Activated T-helper 1 cell treated with anti-CD3 and anti-CD28 coated beads, Interleukin-12 subunit alpha, Interleukin-12 subunit beta, Interleukin-2, Interleukin-4 antibody, amounts not matched to agents 30 ng/mL and 10 ng/mL and 1 ng/mL, durations not matched to agents 14 hours and 24 hours and 36 hours (primary cell): ENCODE results near the gene ZDHHC8. TPM values are rescaled to one million over a fixed set of nuclear protein-coding genes. Genes with fewer than 3 reads are reported as not detected.

Source experiments
- DNase-seq: peaks from one replicate; pipeline ENCODE4 v3.0.0; 2021; ENCODE audit warnings: low spot score
- H3K27ac Mint-ChIP-seq: one replicate; pipeline ENCODE4 v1.8.0; 2021; ENCODE audit warnings: mild to moderate bottlenecking, mixed read lengths
- H3K27me3 Mint-ChIP-seq: one replicate; pipeline ENCODE4 v1.8.0; 2022; ENCODE audit warnings: mild to moderate bottlenecking, moderate library complexity, mixed read lengths; ENCODE audit not compliant: insufficient read depth
- H3K36me3 Mint-ChIP-seq: one replicate; pipeline ENCODE4 v1.8.0; 2021; ENCODE audit warnings: low read depth, mixed read lengths
- H3K4me1 Mint-ChIP-seq: one replicate; pipeline ENCODE4 v1.8.0; 2021; ENCODE audit warnings: low read depth, mixed read lengths
- H3K4me3 Mint-ChIP-seq: one replicate; pipeline ENCODE4 v1.8.0; 2021; ENCODE audit warnings: mild to moderate bottlenecking, moderate library complexity, mixed read lengths
- H3K9me3 Mint-ChIP-seq: one replicate; pipeline ENCODE4 v1.8.0; 2021; ENCODE audit warnings: mixed read lengths
- intact Hi-C: fragments of 100-400 bp; cut with micrococcal nuclease; formaldehyde crosslinking; loops from one replicate; pipeline ENCODE4 v1.15.1; 2024
- total RNA-seq: library from RNA; stranded (reverse); gene quantifications from 2 replicates; pipeline ENCODE4 v1.2.3, GENCODE V29; 2022

The ZDHHC8 gene
- 83.9 and 92.3 TPM in 2 replicates for total RNA-seq

GRCh38 chr22:20131597-20131858, at the start of gene ZDHHC8:
ZDHHC8 (plus strand) TSS chr22:20131804; CDS start chr22:20131948, 144 bp downstream.
- H3K4me3 Mint-ChIP-seq: peak within 1 kb of the TSS; percentile 78
- H3K36me3 Mint-ChIP-seq: peaks cover 11% of the 10 kb centered on the region
- peaks cover 10% of the 10 kb centered on the region for H3K4me1 Mint-ChIP-seq
- no peaks in the 10 kb centered on the region for H3K27me3 Mint-ChIP-seq
- intact Hi-C loops: loop anchor here (1.0 to 2.0 kb wide), 2 partner anchors 14 to 111 kb away; partner anchors contain the start of genes TANGO2 and TRMT2A
- H3K9me3 Mint-ChIP-seq: no peaks in the 10 kb centered on the region
- DNase-seq: no peak
- H3K27ac Mint-ChIP-seq: peak within 1 kb of the TSS; percentile 61

- peaks cover 40% of the 10 kb centered on the region for H3K4me1 Mint-ChIP-seq
- H3K36me3 Mint-ChIP-seq: peaks cover 25% of the 10 kb centered on the region
- DNase-seq: no peak
- H3K4me3 Mint-ChIP-seq: peak overlapping the region; percentile 53
- intact Hi-C loops: no loop called here
- H3K27ac Mint-ChIP-seq: peak overlapping the region; percentile 55
- H3K27me3 Mint-ChIP-seq: no peaks in the 10 kb centered on the region
- no peaks in the 10 kb centered on the region for H3K9me3 Mint-ChIP-seq
Observed at GRCh38 chr22:20083157-20083890, 48.3 kb upstream of the ZDHHC8 start.

- Mint-ChIP-seq H3K36me3 (peaks cover 25% of the 10 kb centered on the region), H3K4me3 (peak overlapping the region; percentile 53), H3K27me3 (no peaks in the 10 kb centered on the region), H3K9me3 (no peaks in the 10 kb centered on the region), H3K4me1 (peaks cover 44% of the 10 kb centered on the region), H3K27ac (peak overlapping the region; percentile 55)
- intact Hi-C loops: no loop called here
- DNase-seq: no peak
Observed at GRCh38 chr22:20083891-20084546, 47.6 kb upstream of the ZDHHC8 start.

GRCh38 chr22:20084547-20085413, 46.8 kb upstream of the ZDHHC8 start:
- no peaks in the 10 kb centered on the region for H3K9me3 Mint-ChIP-seq
- H3K36me3 Mint-ChIP-seq: peaks cover 30% of the 10 kb centered on the region
- H3K4me3 Mint-ChIP-seq: no peak overlapping the region
- no peak overlapping the region for H3K27ac Mint-ChIP-seq
- peaks cover 46% of the 10 kb centered on the region for H3K4me1 Mint-ChIP-seq
- no peak for DNase-seq
- intact Hi-C loops: no loop called here
- no peaks in the 10 kb centered on the region for H3K27me3 Mint-ChIP-seq

GRCh38 chr22:20085651-20086050, 46.0 kb upstream of the ZDHHC8 start:
- no peaks in the 10 kb centered on the region for H3K27me3 Mint-ChIP-seq
- no peak overlapping the region for H3K4me3 Mint-ChIP-seq
- no peak for DNase-seq
- H3K4me1 Mint-ChIP-seq: peaks cover 47% of the 10 kb centered on the region
- no peak overlapping the region for H3K27ac Mint-ChIP-seq
- intact Hi-C loops: no loop called here
- H3K9me3 Mint-ChIP-seq: no peaks in the 10 kb centered on the region
- H3K36me3 Mint-ChIP-seq: peaks cover 35% of the 10 kb centered on the region

- Mint-ChIP-seq H3K36me3 (peaks cover 39% of the 10 kb centered on the region), H3K27me3 (no peaks in the 10 kb centered on the region), H3K9me3 (no peaks in the 10 kb centered on the region), H3K4me3 (no peak overlapping the region), H3K27ac (no peak overlapping the region), H3K4me1 (peaks cover 45% of the 10 kb centered on the region)
- no peak for DNase-seq
- intact Hi-C loops: no loop called here
Observed at GRCh38 chr22:20086101-20086599, 45.5 kb upstream of the ZDHHC8 start.

GRCh38 chr22:20086763-20087162, 44.8 kb upstream of the ZDHHC8 start:
- Mint-ChIP-seq H3K36me3 (peaks cover 38% of the 10 kb centered on the region), H3K4me1 (peaks cover 39% of the 10 kb centered on the region), H3K9me3 (no peaks in the 10 kb centered on the region), H3K4me3 (no peak overlapping the region), H3K27ac (no peak overlapping the region), H3K27me3 (no peaks in the 10 kb centered on the region)
- DNase-seq: no peak
- intact Hi-C loops: no loop called here

- intact Hi-C loops: no loop called here
- Mint-ChIP-seq H3K27me3 (no peaks in the 10 kb centered on the region), H3K36me3 (peaks cover 41% of the 10 kb centered on the region), H3K4me1 (peaks cover 34% of the 10 kb centered on the region), H3K4me3 (no peak overlapping the region), H3K27ac (no peak overlapping the region), H3K9me3 (no peaks in the 10 kb centered on the region)
- no peak for DNase-seq
Observed at GRCh38 chr22:20087319-20088262, 44.0 kb upstream of the ZDHHC8 start.

GRCh38 chr22:20088263-20088648, 43.3 kb upstream of the ZDHHC8 start:
- Mint-ChIP-seq H3K9me3 (no peaks in the 10 kb centered on the region), H3K36me3 (peaks cover 45% of the 10 kb centered on the region), H3K4me3 (no peak overlapping the region), H3K27me3 (no peaks in the 10 kb centered on the region), H3K4me1 (peaks cover 27% of the 10 kb centered on the region), H3K27ac (no peak overlapping the region)
- intact Hi-C loops: no loop called here
- DNase-seq: no peak

GRCh38 chr22:20089226-20089976, 42.2 kb upstream of the ZDHHC8 start:
- H3K4me1 Mint-ChIP-seq: peaks cover 21% of the 10 kb centered on the region

GRCh38 chr22:20089977-20090729, 41.5 kb upstream of the ZDHHC8 start:
- Mint-ChIP-seq H3K36me3 (peaks cover 54% of the 10 kb centered on the region), H3K27me3 (no peaks in the 10 kb centered on the region), H3K4me3 (no peak overlapping the region), H3K9me3 (no peaks in the 10 kb centered on the region), H3K4me1 (peaks cover 24% of the 10 kb centered on the region), H3K27ac (no peak overlapping the region)
- DNase-seq: no peak
- intact Hi-C loops: no loop called here

More at GRCh38 chr22:20089226-20089976, 42.2 kb upstream of the ZDHHC8 start:
- H3K27ac Mint-ChIP-seq: no peak overlapping the region
- intact Hi-C loops: no loop called here
- H3K4me3 Mint-ChIP-seq: no peak overlapping the region
- H3K9me3 Mint-ChIP-seq: no peaks in the 10 kb centered on the region
- no peak for DNase-seq
- peaks cover 52% of the 10 kb centered on the region for H3K36me3 Mint-ChIP-seq
- H3K27me3 Mint-ChIP-seq: no peaks in the 10 kb centered on the region
